DOHH2 (cell line): ENCODE measurements around the gene CEBPE.

ENCODE experiments used
- H3F3A ChIP-seq: fragments of 200-600 bp; sonication (generic), shearing (Covaris generic); 2 replicates; pipeline ENCODE4 v1.6.0; 2016; ENCODE audit warnings: antibody characterized with exemption, mild to moderate bottlenecking; ENCODE audit not compliant: control insufficient read depth, insufficient read depth
- H3K27ac ChIP-seq: fragments of 200-600 bp; sonication (generic); 2 replicates; pipeline ENCODE4 v1.5.1; 2014; ENCODE audit warnings: low read depth, mild to moderate bottlenecking, low read length, moderate library complexity
- H3K27me3 ChIP-seq: fragments of 200-600 bp; sonication (generic); 2 replicates; pipeline ENCODE4 v1.6.1; 2014; ENCODE audit warnings: mild to moderate bottlenecking, low read length, mixed read lengths; ENCODE audit not compliant: control insufficient read depth
- H3K36me3 ChIP-seq: fragments of 200-600 bp; sonication (generic); 2 replicates; pipeline ENCODE4 v1.6.1; 2014; ENCODE audit warnings: mild to moderate bottlenecking, low read length, moderate library complexity, mixed read lengths; ENCODE audit not compliant: control insufficient read depth
- H3K4me1 ChIP-seq: fragments of 200-600 bp; sonication (generic); 2 replicates; pipeline ENCODE4 v1.6.1; 2014; ENCODE audit warnings: mild to moderate bottlenecking, low read length, mixed read lengths; ENCODE audit not compliant: control insufficient read depth
- H3K4me2 ChIP-seq: fragments of 200-600 bp; sonication (generic); 2 replicates; pipeline ENCODE4 v1.6.0; 2014; ENCODE audit warnings: mild to moderate bottlenecking, low read length, moderate library complexity
- H3K4me3 ChIP-seq: fragments of 200-600 bp; sonication (generic); 2 replicates; pipeline ENCODE4 v1.5.1; 2014; ENCODE audit warnings: mild to moderate bottlenecking, low read length, mixed read lengths
- H3K79me2 ChIP-seq: fragments of 200-600 bp; sonication (generic); 2 replicates; pipeline ENCODE4 v1.6.1; 2014; ENCODE audit warnings: mild to moderate bottlenecking, low read length, mixed read lengths; ENCODE audit not compliant: control insufficient read depth
- H3K9me2 ChIP-seq: fragments of 200-600 bp; sonication (generic); replicated peaks from 2 replicates; pipeline ENCODE4 v1.6.1; 2014; ENCODE audit warnings: mild to moderate bottlenecking, low read length, mixed read lengths; ENCODE audit not compliant: control insufficient read depth
- H3K9me3 ChIP-seq: fragments of 200-600 bp; sonication (generic); 2 replicates; pipeline ENCODE4 v1.6.1; 2014; ENCODE audit warnings: antibody characterized with exemption, low read length, mixed read lengths; ENCODE audit not compliant: control insufficient read depth, insufficient read depth
- H4K20me1 ChIP-seq: fragments of 200-600 bp; sonication (generic); 2 replicates; pipeline ENCODE4 v1.6.0; 2014; ENCODE audit warnings: low read depth, mild to moderate bottlenecking, antibody characterized with exemption, low read length, moderate library complexity; ENCODE audit not compliant: control insufficient read depth, insufficient read depth
- EZH2phosphoT487 ChIP-seq: fragments of 200-600 bp; sonication (generic); IDR thresholded peaks from 2 replicates; pipeline ENCODE4 v1.6.1; 2017; ENCODE audit warnings: borderline replicate concordance, mild to moderate bottlenecking, antibody characterized with exemption, low read length, moderate library complexity, mixed read lengths
- TF ChIP-seq, protein P1 (sequence below): fragments of 200-600 bp; sonication (generic); IDR thresholded peaks from one replicate; pipeline ENCODE4 v1.5.1; 2014; ENCODE audit warnings: antibody characterized with exemption, mild to moderate bottlenecking, low read depth, low read length; ENCODE audit not compliant: poor library complexity, severe bottlenecking

CEBPE gene

GRCh38 chr14:23140371-23140770 is 21.3 kb upstream of the CEBPE start:
- Histone ChIP-seq H3K9me2 (no peaks in the 10 kb centered on the region), H3K4me1 (no peaks in the 10 kb centered on the region), H4K20me1 (no peaks in the 10 kb centered on the region), H3K27me3 (peaks cover 12% of the 10 kb centered on the region; the same call in 1 of the 2 replicates), H3K9me3 (no peaks in the 10 kb centered on the region), H3F3A (no peaks in the 10 kb centered on the region), H3K4me2 (no peak overlapping the region), H3K79me2 (no peaks in the 10 kb centered on the region), H3K36me3 (no peaks in the 10 kb centered on the region), H3K4me3 (no peak overlapping the region), H3K27ac (no peak overlapping the region)
- no peak for TF ChIP-seq EZH2phosphoT487
- TF ChIP-seq, protein P1, sequence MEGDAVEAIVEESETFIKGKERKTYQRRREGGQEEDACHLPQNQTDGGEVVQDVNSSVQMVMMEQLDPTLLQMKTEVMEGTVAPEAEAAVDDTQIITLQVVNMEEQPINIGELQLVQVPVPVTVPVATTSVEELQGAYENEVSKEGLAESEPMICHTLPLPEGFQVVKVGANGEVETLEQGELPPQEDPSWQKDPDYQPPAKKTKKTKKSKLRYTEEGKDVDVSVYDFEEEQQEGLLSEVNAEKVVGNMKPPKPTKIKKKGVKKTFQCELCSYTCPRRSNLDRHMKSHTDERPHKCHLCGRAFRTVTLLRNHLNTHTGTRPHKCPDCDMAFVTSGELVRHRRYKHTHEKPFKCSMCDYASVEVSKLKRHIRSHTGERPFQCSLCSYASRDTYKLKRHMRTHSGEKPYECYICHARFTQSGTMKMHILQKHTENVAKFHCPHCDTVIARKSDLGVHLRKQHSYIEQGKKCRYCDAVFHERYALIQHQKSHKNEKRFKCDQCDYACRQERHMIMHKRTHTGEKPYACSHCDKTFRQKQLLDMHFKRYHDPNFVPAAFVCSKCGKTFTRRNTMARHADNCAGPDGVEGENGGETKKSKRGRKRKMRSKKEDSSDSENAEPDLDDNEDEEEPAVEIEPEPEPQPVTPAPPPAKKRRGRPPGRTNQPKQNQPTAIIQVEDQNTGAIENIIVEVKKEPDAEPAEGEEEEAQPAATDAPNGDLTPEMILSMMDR, result no peak

DNA sequence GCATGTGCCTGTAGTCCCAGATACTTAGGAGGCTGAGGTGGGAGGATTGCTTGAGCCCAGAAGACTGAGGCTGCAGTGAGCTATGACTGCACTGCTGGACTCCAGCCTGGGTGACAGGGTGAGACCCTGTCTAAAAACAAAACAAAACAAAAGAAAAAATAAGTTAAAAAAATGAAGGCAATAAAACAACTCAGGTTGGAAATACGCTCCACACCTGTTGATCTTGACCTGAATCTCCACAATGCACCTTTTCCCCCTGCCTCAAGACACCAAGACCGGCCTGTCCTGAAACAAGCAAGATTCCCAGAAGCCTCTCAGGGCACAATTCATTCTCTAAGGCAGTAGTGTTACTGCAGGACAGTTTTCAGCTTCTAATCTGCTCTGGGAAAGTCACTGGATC is 20.8 kb upstream of the CEBPE start:
- H4K20me1 ChIP-seq, result no peaks in the 10 kb centered on the region
- H3K9me2 ChIP-seq, result no peaks in the 10 kb centered on the region
- no peaks in the 10 kb centered on the region for H3F3A ChIP-seq
- no peaks in the 10 kb centered on the region for H3K4me1 ChIP-seq
- no peak overlapping the region for H3K4me2 ChIP-seq
- H3K27me3 ChIP-seq, result peaks cover 12% of the 10 kb centered on the region; the same call in 1 of the 2 replicates
- no peaks in the 10 kb centered on the region for H3K36me3 ChIP-seq
- H3K79me2 ChIP-seq, result no peaks in the 10 kb centered on the region
- no peak overlapping the region for H3K4me3 ChIP-seq
- H3K9me3 ChIP-seq, result no peaks in the 10 kb centered on the region
- TF ChIP-seq, protein P1, result no peak
- no peak for TF ChIP-seq EZH2phosphoT487
- H3K27ac ChIP-seq, result no peak overlapping the region

- no peak overlapping the region for H3K27ac ChIP-seq
- H3K9me3 ChIP-seq, result no peaks in the 10 kb centered on the region
- no peaks in the 10 kb centered on the region for H3K36me3 ChIP-seq
- H3K27me3 ChIP-seq, result 0 out of 2 replicates have a peak, but pooled peaks cover 4% of the 10 kb centered on the region
- H3K4me1 ChIP-seq, result peaks cover 7% of the 10 kb centered on the region
- H3K9me2 ChIP-seq, result no peaks in the 10 kb centered on the region
- no peak overlapping the region for H3K4me2 ChIP-seq
- no peaks in the 10 kb centered on the region for H3K79me2 ChIP-seq
- no peaks in the 10 kb centered on the region for H3F3A ChIP-seq
- H3K4me3 ChIP-seq, result no peak overlapping the region
- no peaks in the 10 kb centered on the region for H4K20me1 ChIP-seq
- TF ChIP-seq, protein P1, result no peak
- TF ChIP-seq EZH2phosphoT487, result no peak
These were observed 18.9 kb upstream of the CEBPE start for GRCh38 chr14:23137813-23138535.
